ENCODE results near the gene SNTG2. TPM values are rescaled to one million over a fixed set of nuclear protein-coding genes. Genes with fewer than 3 reads are reported as not detected.
"Not testable (repeated sequence)": the region's sequence is repeated elsewhere in the genome, so short reads cannot be mapped to it uniquely, and the experiment has no call there.

The SNTG2 gene
- total and polyA plus RNA-seq, 2 donors (not counting 1 experiment from before 2014, with no cell fraction given), result 0.06 TPM; not detected in 1

- H3K36me3 ChIP-seq (ENCODE audit: control insufficient read depth, insufficient read depth, low read length), result no peaks in the 10 kb centered on the region
- no peaks in the 10 kb centered on the region for H4K20me1 ChIP-seq (ENCODE audit: control insufficient read depth, extremely low read depth, insufficient read depth, low read length)
- H3K9me3 ChIP-seq (ENCODE audit: control insufficient read depth, insufficient read depth, low read depth, low read length), result no peaks in the 10 kb centered on the region
- DNase-seq (ENCODE audit: low read depth in 2 of 2), result no peak
- no peak overlapping the region for H2AFZ ChIP-seq (ENCODE audit: low read length)
- H3K79me2 ChIP-seq (ENCODE audit: control insufficient read depth, insufficient read depth, low read length), result no peaks in the 10 kb centered on the region
- no peak overlapping the region for H3K9ac ChIP-seq (ENCODE audit: insufficient read depth, low read length)
- no peak overlapping the region for H3K27ac ChIP-seq (ENCODE audit: insufficient read depth, low read length)
- no peaks in the 10 kb centered on the region for H3K4me1 ChIP-seq (ENCODE audit: control insufficient read depth, extremely low read depth, insufficient read depth, low read length)
- H3K4me2 ChIP-seq (ENCODE audit: extremely low read depth, insufficient read depth, low read length), result no peak overlapping the region
- H3K27me3 ChIP-seq (ENCODE audit: control insufficient read depth, insufficient read depth, low read length), result no peaks in the 10 kb centered on the region
- TF ChIP-seq EZH2 (IDR thresholded peaks at IDR 0.05; ENCODE audit: low read length, missing control alignments), result no peak
- TF ChIP-seq, protein P1, sequence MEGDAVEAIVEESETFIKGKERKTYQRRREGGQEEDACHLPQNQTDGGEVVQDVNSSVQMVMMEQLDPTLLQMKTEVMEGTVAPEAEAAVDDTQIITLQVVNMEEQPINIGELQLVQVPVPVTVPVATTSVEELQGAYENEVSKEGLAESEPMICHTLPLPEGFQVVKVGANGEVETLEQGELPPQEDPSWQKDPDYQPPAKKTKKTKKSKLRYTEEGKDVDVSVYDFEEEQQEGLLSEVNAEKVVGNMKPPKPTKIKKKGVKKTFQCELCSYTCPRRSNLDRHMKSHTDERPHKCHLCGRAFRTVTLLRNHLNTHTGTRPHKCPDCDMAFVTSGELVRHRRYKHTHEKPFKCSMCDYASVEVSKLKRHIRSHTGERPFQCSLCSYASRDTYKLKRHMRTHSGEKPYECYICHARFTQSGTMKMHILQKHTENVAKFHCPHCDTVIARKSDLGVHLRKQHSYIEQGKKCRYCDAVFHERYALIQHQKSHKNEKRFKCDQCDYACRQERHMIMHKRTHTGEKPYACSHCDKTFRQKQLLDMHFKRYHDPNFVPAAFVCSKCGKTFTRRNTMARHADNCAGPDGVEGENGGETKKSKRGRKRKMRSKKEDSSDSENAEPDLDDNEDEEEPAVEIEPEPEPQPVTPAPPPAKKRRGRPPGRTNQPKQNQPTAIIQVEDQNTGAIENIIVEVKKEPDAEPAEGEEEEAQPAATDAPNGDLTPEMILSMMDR (conservative IDR thresholded peaks at IDR 0.05 in 1 of 2, IDR thresholded peaks at IDR 0.05 in 1 of 2; ENCODE audit: low read depth in 1 of 2, low read length in 2 of 2), result no peak
- H3K4me3 ChIP-seq (replicated peaks in 1 of 4; ENCODE audit: control extremely low read depth in 1 of 4, insufficient read depth in 1 of 4, low read depth in 3 of 4, low read length in 4 of 4), result no peak overlapping the region
Measured at GRCh38 chr2:1132328-1132969, 181.8 kb downstream of the SNTG2 start.

- not testable (repeated sequence) for H2AFZ ChIP-seq (ENCODE audit: low read length); H3K27me3 ChIP-seq (ENCODE audit: control insufficient read depth, insufficient read depth, low read length); H3K9ac ChIP-seq (ENCODE audit: insufficient read depth, low read length); H3K4me1 ChIP-seq (ENCODE audit: control insufficient read depth, extremely low read depth, insufficient read depth, low read length); H3K36me3 ChIP-seq (ENCODE audit: control insufficient read depth, insufficient read depth, low read length); H3K79me2 ChIP-seq (ENCODE audit: control insufficient read depth, insufficient read depth, low read length); DNase-seq (ENCODE audit: low read depth in 2 of 2); H3K4me2 ChIP-seq (ENCODE audit: extremely low read depth, insufficient read depth, low read length); H4K20me1 ChIP-seq (ENCODE audit: control insufficient read depth, extremely low read depth, insufficient read depth, low read length); H3K4me3 ChIP-seq (replicated peaks in 1 of 4; ENCODE audit: control extremely low read depth in 1 of 4, insufficient read depth in 1 of 4, low read depth in 3 of 4, low read length in 4 of 4); H3K9me3 ChIP-seq (ENCODE audit: control insufficient read depth, insufficient read depth, low read depth, low read length); H3K27ac ChIP-seq (ENCODE audit: insufficient read depth, low read length)
Measured at GRCh38 chr2:1133896-1134295, 183.2 kb downstream of the SNTG2 start.

GRCh38 chr2:1134629-1135028 is 184.0 kb downstream of the SNTG2 start:
- no peak overlapping the region for H3K4me2 ChIP-seq (ENCODE audit: extremely low read depth, insufficient read depth, low read length)
- H3K36me3 ChIP-seq (ENCODE audit: control insufficient read depth, insufficient read depth, low read length), result no peaks in the 10 kb centered on the region
- no peak overlapping the region for H2AFZ ChIP-seq (ENCODE audit: low read length)
- no peaks in the 10 kb centered on the region for H3K9me3 ChIP-seq (ENCODE audit: control insufficient read depth, insufficient read depth, low read depth, low read length)
- TF ChIP-seq, protein P1 (conservative IDR thresholded peaks at IDR 0.05 in 1 of 2, IDR thresholded peaks at IDR 0.05 in 1 of 2; ENCODE audit: low read depth in 1 of 2, low read length in 2 of 2), result no peak
- no peak for TF ChIP-seq EZH2 (IDR thresholded peaks at IDR 0.05; ENCODE audit: low read length, missing control alignments)
- no peaks in the 10 kb centered on the region for H4K20me1 ChIP-seq (ENCODE audit: control insufficient read depth, extremely low read depth, insufficient read depth, low read length)
- H3K9ac ChIP-seq (ENCODE audit: insufficient read depth, low read length), result no peak overlapping the region
- DNase-seq (ENCODE audit: low read depth in 2 of 2), result no peak
- H3K4me3 ChIP-seq (replicated peaks in 1 of 4; ENCODE audit: control extremely low read depth in 1 of 4, insufficient read depth in 1 of 4, low read depth in 3 of 4, low read length in 4 of 4), result no peak overlapping the region
- H3K79me2 ChIP-seq (ENCODE audit: control insufficient read depth, insufficient read depth, low read length), result no peaks in the 10 kb centered on the region
- H3K4me1 ChIP-seq (ENCODE audit: control insufficient read depth, extremely low read depth, insufficient read depth, low read length), result no peaks in the 10 kb centered on the region
- no peak overlapping the region for H3K27ac ChIP-seq (ENCODE audit: insufficient read depth, low read length)
- H3K27me3 ChIP-seq (ENCODE audit: control insufficient read depth, insufficient read depth, low read length), result no peaks in the 10 kb centered on the region
